HL-60 (cell line): ENCODE results near the gene TMEM94.
"Not testable (repeated sequence)": the region's sequence is repeated elsewhere in the genome, so short reads cannot be mapped to it uniquely, and the experiment has no call there.

Experiments
- CTCF ChIP-seq: IDR thresholded peaks from one replicate; pipeline ENCODE4 v1.5.1; 2011; ENCODE audit warnings: low read length, control low read depth, inconsistent platforms; ENCODE audit not compliant: insufficient read depth
- POLR2AphosphoS5 ChIP-seq: IDR thresholded peaks from 2 replicates; pipeline ENCODE4 v1.6.1; 2012; ENCODE audit warnings: low read depth

- TF ChIP-seq CTCF, POLR2AphosphoS5: not testable (repeated sequence)
These were observed 10.5 kb upstream of the TMEM94 start for GRCh38 chr17:75445896-75446295.
